Measurements from ENCODE around the gene CBFA2T3.

The CBFA2T3 gene

DNA sequence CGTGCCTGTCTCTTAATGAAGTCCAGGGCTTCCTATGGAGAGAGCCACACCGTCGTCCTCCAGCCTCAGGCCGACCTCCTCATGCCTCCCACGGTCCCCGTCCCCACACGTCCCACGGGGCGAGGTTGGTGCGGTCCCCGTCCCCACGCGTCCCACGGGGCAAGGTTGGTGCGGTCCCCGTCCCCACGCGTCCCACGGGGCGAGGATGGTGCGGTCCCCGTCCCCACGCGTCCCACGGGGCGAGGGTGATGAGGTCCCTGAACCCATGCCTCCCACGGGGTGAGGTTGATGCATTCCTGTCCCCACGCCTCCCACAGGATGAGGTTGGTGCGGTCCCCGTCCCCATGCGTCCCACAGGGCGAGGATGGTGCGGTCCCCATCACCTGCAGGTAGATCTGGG is 141.2 kb downstream of the CBFA2T3 start:
- H3K36me3 ChIP-seq (ENCODE audit: insufficient read depth, low read length), result peaks cover 33% of the 10 kb centered on the region
- ATAC-seq (ENCODE audit: insufficient read depth, low read depth), result no peak
- no peaks in the 10 kb centered on the region for H3K79me2 ChIP-seq (ENCODE audit: insufficient read depth, low read length)
- H3K27ac ChIP-seq (ENCODE audit: low read length), result no peak overlapping the region
- H3K9ac ChIP-seq (ENCODE audit: low read depth, low read length), result no peak overlapping the region
- no peak overlapping the region for H3K4me3 ChIP-seq (ENCODE audit: low read depth in 1 of 2, low read length in 2 of 2)
- no peak overlapping the region for H3K4me2 ChIP-seq (ENCODE audit: insufficient read depth, low read length)
- TF ChIP-seq EZH2 (IDR thresholded peaks at IDR 0.05; ENCODE audit: borderline replicate concordance, low read depth, low read length, severe bottlenecking), result no peak
- no peak for TF ChIP-seq CTCF (IDR thresholded peaks at IDR 0.05; ENCODE audit: borderline replicate concordance, extremely low read depth, low read length, poor library complexity, severe bottlenecking)
- H4K20me1 ChIP-seq (ENCODE audit: insufficient read depth, low read length), result no peaks in the 10 kb centered on the region
- H3K27me3 ChIP-seq (ENCODE audit: insufficient read depth, low read length, poor library complexity), result no peaks in the 10 kb centered on the region
- H2AFZ ChIP-seq (ENCODE audit: low read depth, low read length), result no peak overlapping the region
- H3K9me3 ChIP-seq (ENCODE audit: insufficient read depth, low read length, severe bottlenecking), result no peaks in the 10 kb centered on the region
- H3K4me1 ChIP-seq (ENCODE audit: insufficient read depth, low read length), result no peaks in the 10 kb centered on the region
- DNase-seq, result no peak

- H3K4me1 ChIP-seq (ENCODE audit: insufficient read depth, low read length), result no peaks in the 10 kb centered on the region
- no peak overlapping the region for H3K9ac ChIP-seq (ENCODE audit: low read depth, low read length)
- no peak overlapping the region for H3K4me2 ChIP-seq (ENCODE audit: insufficient read depth, low read length)
- peaks cover 29% of the 10 kb centered on the region for H3K36me3 ChIP-seq (ENCODE audit: insufficient read depth, low read length)
- no peaks in the 10 kb centered on the region for H4K20me1 ChIP-seq (ENCODE audit: insufficient read depth, low read length)
- no peaks in the 10 kb centered on the region for H3K79me2 ChIP-seq (ENCODE audit: insufficient read depth, low read length)
- TF ChIP-seq CTCF (IDR thresholded peaks at IDR 0.05; ENCODE audit: borderline replicate concordance, extremely low read depth, low read length, poor library complexity, severe bottlenecking) (no peak), EZH2 (IDR thresholded peaks at IDR 0.05; ENCODE audit: borderline replicate concordance, low read depth, low read length, severe bottlenecking) (no peak)
- H3K27ac ChIP-seq (ENCODE audit: low read length), result no peak overlapping the region
- H2AFZ ChIP-seq (ENCODE audit: low read depth, low read length), result no peak overlapping the region
- no peaks in the 10 kb centered on the region for H3K27me3 ChIP-seq (ENCODE audit: insufficient read depth, low read length, poor library complexity)
- no peak for DNase-seq
- no peak for ATAC-seq (ENCODE audit: insufficient read depth, low read depth)
- no peak overlapping the region for H3K4me3 ChIP-seq (ENCODE audit: low read depth in 1 of 2, low read length in 2 of 2)
- H3K9me3 ChIP-seq (ENCODE audit: insufficient read depth, low read length, severe bottlenecking), result no peaks in the 10 kb centered on the region
Measured at GRCh38 chr16:88835383-88835782, 141.6 kb downstream of the CBFA2T3 start.

DNA sequence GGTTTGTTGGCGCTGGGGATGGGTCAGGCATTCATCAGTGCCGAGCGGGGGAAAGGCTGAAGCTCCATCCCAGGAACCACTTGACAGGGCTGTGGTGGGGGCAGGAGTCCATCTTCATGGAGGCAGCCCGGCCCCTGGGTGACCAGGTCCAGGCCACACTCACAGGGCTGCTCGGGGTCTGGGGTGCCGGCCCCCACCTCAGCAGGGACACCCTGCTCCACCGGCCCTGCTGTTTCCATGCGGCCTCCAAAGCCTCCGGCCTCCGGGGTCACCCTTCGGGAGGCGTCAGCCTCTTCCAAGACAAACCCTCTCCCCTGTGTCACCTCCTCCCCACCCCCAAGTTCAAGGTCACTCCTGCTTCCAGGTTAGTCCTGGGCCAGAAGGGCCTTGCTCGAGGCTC is 142.3 kb downstream of the CBFA2T3 start:
- TF ChIP-seq CTCF (IDR thresholded peaks at IDR 0.05; ENCODE audit: borderline replicate concordance, extremely low read depth, low read length, poor library complexity, severe bottlenecking), result no peak
- no peak for TF ChIP-seq EZH2 (IDR thresholded peaks at IDR 0.05; ENCODE audit: borderline replicate concordance, low read depth, low read length, severe bottlenecking)
- no peaks in the 10 kb centered on the region for H3K9me3 ChIP-seq (ENCODE audit: insufficient read depth, low read length, severe bottlenecking)
- no peaks in the 10 kb centered on the region for H4K20me1 ChIP-seq (ENCODE audit: insufficient read depth, low read length)

GRCh38 chr16:88833086-88833485 is 143.9 kb downstream of the CBFA2T3 start:
- Histone ChIP-seq H4K20me1 (ENCODE audit: insufficient read depth, low read length) (no peaks in the 10 kb centered on the region), H3K4me3 (ENCODE audit: low read depth in 1 of 2, low read length in 2 of 2) (no peak overlapping the region), H3K4me2 (ENCODE audit: insufficient read depth, low read length) (no peak overlapping the region)

More for the DNA sequence above, 142.3 kb downstream of the CBFA2T3 start:
- ATAC-seq (ENCODE audit: insufficient read depth, low read depth) (no peak), DNase-seq (no peak)
- no peaks in the 10 kb centered on the region for H3K79me2 ChIP-seq (ENCODE audit: insufficient read depth, low read length)
- H3K4me2 ChIP-seq (ENCODE audit: insufficient read depth, low read length), result no peak overlapping the region
- H3K27me3 ChIP-seq (ENCODE audit: insufficient read depth, low read length, poor library complexity), result no peaks in the 10 kb centered on the region
- H3K27ac ChIP-seq (ENCODE audit: low read length), result no peak overlapping the region
- no peak overlapping the region for H2AFZ ChIP-seq (ENCODE audit: low read depth, low read length)
- H3K9ac ChIP-seq (ENCODE audit: low read depth, low read length), result no peak overlapping the region
- H3K36me3 ChIP-seq (ENCODE audit: insufficient read depth, low read length), result peaks cover 22% of the 10 kb centered on the region
- H3K4me3 ChIP-seq (ENCODE audit: low read depth in 1 of 2, low read length in 2 of 2), result no peak overlapping the region
- no peaks in the 10 kb centered on the region for H3K4me1 ChIP-seq (ENCODE audit: insufficient read depth, low read length)

More at GRCh38 chr16:88833086-88833485, 143.9 kb downstream of the CBFA2T3 start:
- H2AFZ ChIP-seq (ENCODE audit: low read depth, low read length), result no peak overlapping the region
- no peak overlapping the region for H3K27ac ChIP-seq (ENCODE audit: low read length)
- no peak for ATAC-seq (ENCODE audit: insufficient read depth, low read depth)
- H3K36me3 ChIP-seq (ENCODE audit: insufficient read depth, low read length), result peaks cover 12% of the 10 kb centered on the region; the same call in 1 of the 2 replicates
- no peaks in the 10 kb centered on the region for H3K4me1 ChIP-seq (ENCODE audit: insufficient read depth, low read length)
- DNase-seq, result no peak
- H3K9me3 ChIP-seq (ENCODE audit: insufficient read depth, low read length, severe bottlenecking), result no peaks in the 10 kb centered on the region
- no peaks in the 10 kb centered on the region for H3K79me2 ChIP-seq (ENCODE audit: insufficient read depth, low read length)
- H3K9ac ChIP-seq (ENCODE audit: low read depth, low read length), result no peak overlapping the region
- TF ChIP-seq EZH2 (IDR thresholded peaks at IDR 0.05; ENCODE audit: borderline replicate concordance, low read depth, low read length, severe bottlenecking) (no peak), CTCF (IDR thresholded peaks at IDR 0.05; ENCODE audit: borderline replicate concordance, extremely low read depth, low read length, poor library complexity, severe bottlenecking) (no peak)
- no peaks in the 10 kb centered on the region for H3K27me3 ChIP-seq (ENCODE audit: insufficient read depth, low read length, poor library complexity)

Data from DND-41 (cell line).